SH-SY5Y (cell line): ENCODE data around the gene BLOC1S1.

Experiments used
- GATA2 ChIP-seq: IDR thresholded peaks from 2 replicates; pipeline ENCODE4 v1.6.1; 2011; ENCODE audit warnings: mild to moderate bottlenecking, low read depth, low read length
- GATA3 ChIP-seq: IDR thresholded peaks from 2 replicates; pipeline ENCODE4 v1.6.1; 2011; ENCODE audit warnings: low read depth, mild to moderate bottlenecking, low read length, moderate library complexity

GRCh38 chr12:55724226-55724939 lies 8.5 kb downstream of the BLOC1S1 start:
- TF ChIP-seq GATA2 (no peak), GATA3 (no peak)
